ENCODE data around the gene BCL2L1.
"Not testable (repeated sequence)": the region's sequence is repeated elsewhere in the genome, so short reads cannot be mapped to it uniquely, and the experiment has no call there.

Gene BCL2L1

DNA sequence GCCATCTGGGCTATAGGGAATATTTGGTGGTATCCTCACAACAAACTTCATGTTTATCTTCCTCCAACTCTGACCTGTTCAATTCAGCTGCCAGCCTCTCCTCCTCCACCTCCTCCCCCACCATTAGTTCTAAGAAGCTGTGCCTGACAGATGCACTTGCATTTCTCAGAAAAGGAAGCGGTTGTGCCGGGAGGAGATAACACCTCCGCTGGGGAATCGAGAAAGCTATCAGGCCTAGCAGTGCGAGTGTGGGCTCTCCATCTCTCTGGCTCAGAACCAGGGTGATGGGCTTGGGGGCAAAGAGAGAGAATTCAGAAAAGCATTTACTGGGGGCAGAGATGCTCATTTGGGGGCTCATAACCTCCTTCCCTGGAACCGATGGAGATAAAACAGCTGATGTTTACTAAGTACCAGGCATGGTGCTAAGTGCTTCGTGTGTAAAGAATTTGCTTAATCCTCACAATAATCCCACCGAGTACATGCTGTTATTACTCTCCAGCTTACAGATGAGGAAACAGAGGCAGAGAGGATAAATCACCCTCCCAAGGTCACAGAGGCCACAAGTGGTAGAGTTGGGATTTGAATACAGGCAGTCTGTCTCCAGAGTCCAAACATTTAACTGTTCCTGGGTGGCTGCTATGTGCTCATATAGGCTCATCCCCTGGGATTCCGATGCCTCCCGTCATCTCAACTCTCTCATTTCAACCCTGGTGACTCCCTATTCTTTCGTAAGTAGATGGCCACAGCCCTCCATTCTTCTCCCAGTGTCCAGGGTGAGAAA is 46.6 kb downstream of the BCL2L1 start:
- Histone ChIP-seq H2AFZ (ENCODE audit: low read depth, low read length) (no peak overlapping the region), H3K4me3 (ENCODE audit: low read length) (no peak overlapping the region)

DNA sequence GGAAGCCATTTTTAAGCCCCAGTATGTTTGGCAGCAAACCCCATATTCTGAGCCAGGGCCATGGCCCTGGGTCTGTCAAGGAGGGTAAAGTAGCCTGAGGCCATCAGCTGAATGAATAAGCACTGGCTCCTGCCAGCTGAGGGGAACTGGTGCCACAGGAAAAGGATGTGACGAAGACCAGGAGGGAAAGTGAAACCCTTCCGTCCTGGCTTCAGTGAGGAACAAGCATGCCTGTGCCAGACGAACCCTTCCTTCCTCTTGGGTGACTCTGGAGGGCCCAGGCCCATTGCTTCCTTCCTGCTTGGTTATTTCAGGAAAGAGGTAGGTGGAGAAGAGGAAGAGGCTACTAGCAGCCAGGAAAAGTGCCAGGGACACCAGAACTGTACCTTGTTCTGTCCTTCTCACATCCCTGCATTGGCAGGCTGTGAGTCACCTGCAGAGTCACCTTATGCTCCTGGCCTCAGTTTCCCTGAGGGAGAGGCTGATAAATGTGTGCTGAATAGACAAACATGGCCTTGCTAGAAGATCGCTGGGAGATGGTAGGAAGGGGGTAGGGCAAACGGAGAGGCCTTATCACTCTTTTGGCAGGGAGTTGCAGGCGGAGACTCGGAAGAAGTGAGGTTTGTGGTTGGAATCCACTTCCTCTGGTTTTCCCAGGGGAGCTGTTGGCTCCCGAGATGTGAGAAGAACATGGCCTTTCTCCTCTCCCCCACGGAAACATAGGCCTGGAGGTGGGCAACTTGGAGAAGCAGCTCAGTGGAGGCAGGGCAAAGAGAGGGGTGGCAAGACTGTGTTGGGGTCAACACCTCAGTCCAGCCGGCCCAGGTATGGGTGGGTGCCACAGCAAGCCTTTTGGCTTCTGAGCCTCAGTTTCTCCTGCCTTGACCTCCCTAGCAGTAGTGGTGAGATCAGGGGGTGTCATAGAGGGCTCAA is 47.5 kb downstream of the BCL2L1 start:
- Histone ChIP-seq H3K36me3 (ENCODE audit: insufficient read depth, low read length) (peaks cover 8% of the 10 kb centered on the region), H3K27me3 (ENCODE audit: insufficient read depth, low read length) (no peaks in the 10 kb centered on the region), H3K4me1 (ENCODE audit: insufficient read depth, low read length) (peaks cover 8% of the 10 kb centered on the region), H3K4me3 (ENCODE audit: low read length) (no peak overlapping the region), H3K9me3 (ENCODE audit: low read length) (no peaks in the 10 kb centered on the region), H2AFZ (ENCODE audit: low read depth, low read length) (no peak overlapping the region)

More for the DNA sequence above, 46.6 kb downstream of the BCL2L1 start:
- Histone ChIP-seq H3K36me3 (ENCODE audit: insufficient read depth, low read length) (peaks cover 12% of the 10 kb centered on the region), H3K4me1 (ENCODE audit: insufficient read depth, low read length) (peaks cover 8% of the 10 kb centered on the region), H3K27me3 (ENCODE audit: insufficient read depth, low read length) (no peaks in the 10 kb centered on the region), H3K9me3 (ENCODE audit: low read length) (no peaks in the 10 kb centered on the region)

DNA sequence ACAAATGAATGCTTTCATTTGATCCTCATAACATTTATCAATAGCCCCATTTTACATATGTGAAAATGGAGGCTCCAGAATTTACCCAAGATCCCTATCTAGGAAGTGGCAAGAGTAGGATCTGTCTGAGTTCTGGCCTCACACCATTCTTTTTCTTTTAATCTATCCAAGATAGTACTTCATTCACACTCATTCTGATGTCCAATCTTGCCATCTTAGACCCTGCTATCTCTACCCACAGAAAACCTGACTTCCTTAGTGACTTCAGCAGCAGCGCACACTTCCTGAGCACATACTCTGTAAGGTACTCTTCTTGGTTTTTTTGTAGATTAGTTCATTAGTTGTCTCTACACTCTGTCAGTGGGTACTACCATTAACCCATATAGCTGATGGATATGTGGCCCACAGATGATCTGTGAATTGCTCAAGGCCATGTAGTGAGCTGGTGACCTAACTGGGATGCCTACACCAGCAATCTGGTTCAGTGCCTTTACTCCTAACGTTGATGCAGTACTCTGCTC is 48.7 kb downstream of the BCL2L1 start:
- Histone ChIP-seq H3K4me1 (ENCODE audit: insufficient read depth, low read length) (peaks cover 6% of the 10 kb centered on the region), H3K4me3 (ENCODE audit: low read length) (no peak overlapping the region), H3K36me3 (ENCODE audit: insufficient read depth, low read length) (peaks cover 5% of the 10 kb centered on the region), H3K27me3 (ENCODE audit: insufficient read depth, low read length) (no peaks in the 10 kb centered on the region), H3K9me3 (ENCODE audit: low read length) (no peaks in the 10 kb centered on the region), H2AFZ (ENCODE audit: low read depth, low read length) (no peak overlapping the region)

GRCh38 chr20:31673435-31673834 is 49.2 kb downstream of the BCL2L1 start:
- no peaks in the 10 kb centered on the region for H3K27me3 ChIP-seq (ENCODE audit: insufficient read depth, low read length)
- H3K9me3 ChIP-seq (ENCODE audit: low read length): no peaks in the 10 kb centered on the region
- H3K4me1 ChIP-seq (ENCODE audit: insufficient read depth, low read length): peaks cover under 1% of the 10 kb centered on the region
- no peak overlapping the region for H2AFZ ChIP-seq (ENCODE audit: low read depth, low read length)
- peaks cover 5% of the 10 kb centered on the region for H3K36me3 ChIP-seq (ENCODE audit: insufficient read depth, low read length)
- H3K4me3 ChIP-seq (ENCODE audit: low read length): no peak overlapping the region

DNA sequence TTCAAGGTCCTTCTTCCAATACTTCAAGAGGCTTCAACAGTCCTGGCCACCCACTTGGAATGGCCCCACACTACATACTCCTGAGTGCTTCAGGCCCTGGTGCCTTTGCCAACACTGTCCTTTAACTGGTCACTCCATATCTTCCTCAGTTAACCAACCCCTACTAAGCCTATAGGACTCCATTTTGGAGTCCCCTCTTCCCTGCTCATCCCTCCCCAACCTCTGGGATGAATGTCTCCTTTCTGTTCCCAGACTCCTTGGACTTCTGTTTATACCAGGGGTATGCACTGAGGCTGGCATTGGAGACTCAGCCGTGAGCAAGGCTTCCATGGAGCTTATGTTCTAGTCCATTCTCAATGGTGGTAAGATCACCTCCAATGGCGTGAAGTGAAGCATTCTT is 51.3 kb downstream of the BCL2L1 start:
- Histone ChIP-seq H2AFZ (ENCODE audit: low read depth, low read length) (no peak overlapping the region), H3K9me3 (ENCODE audit: low read length) (no peaks in the 10 kb centered on the region), H3K4me3 (ENCODE audit: low read length) (no peak overlapping the region), H3K36me3 (ENCODE audit: insufficient read depth, low read length) (peaks cover 9% of the 10 kb centered on the region), H3K27me3 (ENCODE audit: insufficient read depth, low read length) (no peaks in the 10 kb centered on the region), H3K4me1 (ENCODE audit: insufficient read depth, low read length) (no peaks in the 10 kb centered on the region)

- Histone ChIP-seq H3K4me3 (ENCODE audit: low read length) (no peak overlapping the region), H3K4me1 (ENCODE audit: insufficient read depth, low read length) (no peaks in the 10 kb centered on the region), H3K36me3 (ENCODE audit: insufficient read depth, low read length) (peaks cover 15% of the 10 kb centered on the region), H3K27me3 (ENCODE audit: insufficient read depth, low read length) (no peaks in the 10 kb centered on the region), H3K9me3 (ENCODE audit: low read length) (no peaks in the 10 kb centered on the region), H2AFZ (ENCODE audit: low read depth, low read length) (no peak overlapping the region)
These were observed 52.1 kb downstream of the BCL2L1 start for GRCh38 chr20:31670371-31671228.

GRCh38 chr20:31669876-31670275 is 52.8 kb downstream of the BCL2L1 start:
- Histone ChIP-seq H2AFZ (ENCODE audit: low read depth, low read length) (no peak overlapping the region), H3K4me3 (ENCODE audit: low read length) (no peak overlapping the region), H3K9me3 (ENCODE audit: low read length) (no peaks in the 10 kb centered on the region), H3K36me3 (ENCODE audit: insufficient read depth, low read length) (peaks cover 22% of the 10 kb centered on the region), H3K27me3 (ENCODE audit: insufficient read depth, low read length) (no peaks in the 10 kb centered on the region), H3K4me1 (ENCODE audit: insufficient read depth, low read length) (peaks cover 3% of the 10 kb centered on the region)

DNA sequence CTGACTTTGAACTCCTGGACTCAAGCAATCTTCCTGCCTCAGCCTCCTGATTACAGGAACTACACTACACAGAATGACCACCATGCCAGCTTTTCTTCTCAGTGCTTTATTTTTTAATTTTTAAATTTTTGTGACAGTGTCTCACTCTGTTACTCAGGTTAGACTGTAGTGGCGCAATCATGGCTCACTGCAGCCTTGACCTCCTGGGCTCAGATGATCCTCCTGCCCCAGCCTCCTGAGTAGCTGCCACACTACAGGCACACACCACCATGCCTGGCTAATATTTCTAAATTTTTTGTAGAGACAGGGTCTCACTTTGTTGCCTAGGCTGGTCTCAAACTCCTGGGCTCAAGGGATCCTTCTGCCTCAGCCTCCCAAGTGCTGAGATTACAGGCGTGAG is 53.7 kb downstream of the BCL2L1 start:
- not testable (repeated sequence) for H3K27me3 ChIP-seq (ENCODE audit: insufficient read depth, low read length); H3K4me3 ChIP-seq (ENCODE audit: low read length); H2AFZ ChIP-seq (ENCODE audit: low read depth, low read length); H3K9me3 ChIP-seq (ENCODE audit: low read length)
- H3K4me1 ChIP-seq (ENCODE audit: insufficient read depth, low read length): peaks cover 12% of the 10 kb centered on the region
- peaks cover 26% of the 10 kb centered on the region for H3K36me3 ChIP-seq (ENCODE audit: insufficient read depth, low read length)

- Histone ChIP-seq H2AFZ (ENCODE audit: low read depth, low read length) (no peak overlapping the region), H3K27me3 (ENCODE audit: insufficient read depth, low read length) (no peaks in the 10 kb centered on the region), H3K4me1 (ENCODE audit: insufficient read depth, low read length) (peaks cover 18% of the 10 kb centered on the region), H3K4me3 (ENCODE audit: low read length) (no peak overlapping the region), H3K9me3 (ENCODE audit: low read length) (no peaks in the 10 kb centered on the region), H3K36me3 (ENCODE audit: insufficient read depth, low read length) (peaks cover 23% of the 10 kb centered on the region)
These were observed 55.1 kb downstream of the BCL2L1 start for GRCh38 chr20:31667315-31668285.

DNA sequence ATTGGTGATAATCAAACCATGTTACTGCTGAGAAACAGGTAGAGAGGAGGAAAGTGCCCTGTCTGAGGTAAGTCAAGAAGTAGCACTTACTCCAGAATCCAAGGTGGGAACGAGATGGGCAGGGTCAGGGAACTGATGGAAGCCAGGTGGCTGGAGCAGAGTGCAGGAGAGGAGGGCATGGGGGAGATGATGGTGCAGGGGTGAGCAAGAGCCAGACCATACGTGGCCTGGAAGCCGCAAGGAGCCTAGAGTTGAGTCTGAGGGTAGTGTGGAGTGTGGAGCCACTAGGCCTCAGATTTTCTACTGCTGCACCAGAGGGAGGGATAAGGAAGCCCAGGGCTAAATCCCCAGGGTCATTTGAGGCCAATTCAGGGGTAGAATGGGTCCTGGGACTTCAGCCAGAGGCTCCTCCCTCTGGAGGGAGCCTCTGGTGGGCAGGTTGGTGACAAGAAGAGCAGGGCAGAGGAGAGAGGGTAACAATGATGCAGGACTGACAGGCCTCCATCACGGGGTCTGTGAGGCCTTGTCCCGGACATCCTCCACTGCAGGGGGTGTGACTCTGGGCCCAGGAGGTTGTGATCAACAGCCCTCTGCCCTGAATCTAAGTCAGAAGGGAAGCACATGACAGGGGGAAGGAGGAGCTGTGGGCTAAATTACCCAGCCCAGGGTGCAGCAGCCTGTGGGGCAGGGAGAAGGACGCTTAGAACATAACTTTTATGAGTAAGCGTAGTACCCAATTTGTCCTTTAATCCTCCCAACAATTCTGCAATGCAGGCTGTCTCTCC is 56.2 kb downstream of the BCL2L1 start:
- Histone ChIP-seq H3K4me3 (ENCODE audit: low read length) (no peak overlapping the region), H3K27me3 (ENCODE audit: insufficient read depth, low read length) (no peaks in the 10 kb centered on the region), H3K4me1 (ENCODE audit: insufficient read depth, low read length) (peaks cover 18% of the 10 kb centered on the region), H3K9me3 (ENCODE audit: low read length) (no peaks in the 10 kb centered on the region), H2AFZ (ENCODE audit: low read depth, low read length) (no peak overlapping the region), H3K36me3 (ENCODE audit: insufficient read depth, low read length) (peaks cover 23% of the 10 kb centered on the region)

- H3K4me1 ChIP-seq (ENCODE audit: insufficient read depth, low read length): peaks cover 20% of the 10 kb centered on the region
- no peak overlapping the region for H2AFZ ChIP-seq (ENCODE audit: low read depth, low read length)
- no peaks in the 10 kb centered on the region for H3K27me3 ChIP-seq (ENCODE audit: insufficient read depth, low read length)
- H3K9me3 ChIP-seq (ENCODE audit: low read length): no peaks in the 10 kb centered on the region
- peaks cover 23% of the 10 kb centered on the region for H3K36me3 ChIP-seq (ENCODE audit: insufficient read depth, low read length)
- no peak overlapping the region for H3K4me3 ChIP-seq (ENCODE audit: low read length)
These were observed 56.9 kb downstream of the BCL2L1 start for GRCh38 chr20:31665753-31666152.
